Endodermal cell (in vitro differentiated cells): Measurements from ENCODE around the gene SLAMF6. TPM values are rescaled to one million over a fixed set of nuclear protein-coding genes. Genes with fewer than 3 reads are reported as not detected.
"Not testable (repeated sequence)": the region's sequence is repeated elsewhere in the genome, so short reads cannot be mapped to it uniquely, and the experiment has no call there.

Experiments
- DNase-seq: peaks from one replicate; pipeline ENCODE4 v3.0.0-alpha.2; 2017
- H3K27ac ChIP-seq: 2 replicates; pipeline ENCODE4 v1.5.1; 2013; ENCODE audit warnings: mild to moderate bottlenecking, low read depth, low read length, moderate library complexity
- H3K27me3 ChIP-seq: 2 replicates; pipeline ENCODE4 v1.6.1; 2013; ENCODE audit warnings: mild to moderate bottlenecking, low read length, moderate library complexity; ENCODE audit not compliant: insufficient read depth, control insufficient read depth, poor library complexity, severe bottlenecking
- H3K36me3 ChIP-seq: 2 replicates; pipeline ENCODE4 v1.7.0; 2013; ENCODE audit warnings: mild to moderate bottlenecking, low read length, moderate library complexity; ENCODE audit not compliant: control insufficient read depth, insufficient read depth
- H3K4me1 ChIP-seq: one replicate; pipeline ENCODE4 v1.7.0; 2013; ENCODE audit warnings: low read length; ENCODE audit not compliant: control insufficient read depth, insufficient read depth
- H3K4me3 ChIP-seq: 2 replicates; pipeline ENCODE4 v1.5.1; 2013; ENCODE audit warnings: mild to moderate bottlenecking, low read length, moderate library complexity
- H3K9ac ChIP-seq: 2 replicates; pipeline ENCODE4 v1.6.1; 2013; ENCODE audit warnings: mild to moderate bottlenecking, low read length, moderate library complexity; ENCODE audit not compliant: poor library complexity, severe bottlenecking; ENCODE audit errors: extremely low read depth
- H3K9me3 ChIP-seq: 2 replicates; pipeline ENCODE4 v1.6.1; 2013; ENCODE audit warnings: mild to moderate bottlenecking, low read length, moderate library complexity; ENCODE audit not compliant: control insufficient read depth
- H3K27ac Mint-ChIP-seq: 2 replicates; pipeline ENCODE4 v1.8.0; 2020; ENCODE audit warnings: mixed read lengths
- H3K27me3 Mint-ChIP-seq: 2 replicates; pipeline ENCODE4 v1.8.0; 2021; ENCODE audit warnings: mild to moderate bottlenecking, mixed read lengths; ENCODE audit not compliant: insufficient read depth
- H3K36me3 Mint-ChIP-seq: 2 replicates; pipeline ENCODE4 v1.8.0; 2020; ENCODE audit warnings: low read depth, mixed read lengths
- H3K4me1 Mint-ChIP-seq: 2 replicates; pipeline ENCODE4 v1.8.0; 2020; ENCODE audit warnings: mixed read lengths
- H3K4me3 Mint-ChIP-seq: 2 replicates; pipeline ENCODE4 v1.8.0; 2020; ENCODE audit warnings: mild to moderate bottlenecking, moderate library complexity, mixed read lengths
- H3K9me3 Mint-ChIP-seq: 2 replicates; pipeline ENCODE4 v1.8.0; 2020; ENCODE audit warnings: mild to moderate bottlenecking, mixed read lengths
- CTCF ChIP-seq: fragments of 200-600 bp; sonication (generic); conservative IDR thresholded peaks from 2 replicates; pipeline ENCODE4 v1.5.0; 2021; ENCODE audit warnings: antibody characterized with exemption, mild to moderate bottlenecking
- WGBS, 2 experiments: methylation state at CpG; one replicate each; pipeline versions ENCODE4 v1.1.5 to v1.1.7; 2013; ENCODE audit warnings: missing lambda C conversion rate in 2 of 2, mixed read lengths in 1 of 2; ENCODE audit not compliant: insufficient coverage in 1 of 2, insufficient read length in 1 of 2; 5-methylcytosine and 5-hydroxymethylcytosine counted together
- total RNA-seq, 2 donors: library from RNA; stranded (reverse); fragmentation: NEBNext Ultra II Directional in 1 of 2; extraction: Animal tissue kit (Norgen Biotek cat#: 25700) in 1 of 2; gene quantifications; 2 replicates in 1 of 2; 3 replicates in 1 of 2; pipeline ENCODE4 v1.2.1, GENCODE V29; 2021

Gene SLAMF6
- total RNA-seq, 2 donors from 2014 or later, result not detected

DNA sequence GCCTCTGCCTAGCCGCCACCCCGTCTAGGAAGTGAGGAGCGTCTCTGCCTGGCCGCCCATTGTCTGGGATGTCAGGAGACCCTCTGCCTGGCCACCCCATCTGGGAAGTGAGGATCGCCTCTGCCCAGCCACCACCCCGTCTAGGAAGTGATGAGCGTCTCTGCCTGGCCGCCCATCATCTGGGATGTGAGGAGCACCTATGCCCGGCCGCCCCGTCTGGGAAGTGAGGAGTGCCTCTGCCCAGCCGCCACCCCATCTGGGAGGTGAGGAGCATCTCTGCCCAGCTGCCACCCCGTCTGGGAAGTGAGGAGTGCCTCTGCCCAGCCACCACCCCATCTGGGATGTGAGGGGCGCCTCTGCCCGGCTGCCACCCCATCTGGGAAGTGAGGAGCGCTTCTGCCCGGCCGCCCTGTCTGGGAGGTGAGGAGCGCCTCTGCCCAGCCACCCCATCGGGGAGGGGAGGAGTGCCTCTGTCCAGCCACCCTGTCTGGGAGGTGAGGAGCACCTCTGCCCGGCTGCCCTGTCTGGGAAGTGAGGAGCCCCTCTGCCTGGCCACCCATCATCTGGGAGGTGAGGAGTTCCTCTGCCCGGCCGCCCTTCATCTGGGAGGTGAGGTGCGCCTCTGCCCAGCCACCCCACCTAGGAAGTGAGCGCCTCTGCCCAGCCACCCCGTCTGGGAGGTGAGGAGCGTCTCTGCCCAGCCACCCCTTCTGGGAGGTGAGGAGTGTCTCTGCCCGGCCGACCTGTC, 8.9 kb upstream of the SLAMF6 start:
- not testable (repeated sequence) for H3K36me3 ChIP-seq, H3K4me3 Mint-ChIP-seq, H3K4me1 ChIP-seq, H3K36me3 Mint-ChIP-seq, H3K27ac Mint-ChIP-seq, H3K9ac ChIP-seq, H3K27me3 ChIP-seq, H3K4me1 Mint-ChIP-seq, DNase-seq, H3K27me3 Mint-ChIP-seq, H3K27ac ChIP-seq, H3K4me3 ChIP-seq
- H3K9me3 Mint-ChIP-seq, result peaks cover 70% of the 10 kb centered on the region
- peaks cover 60% of the 10 kb centered on the region for H3K9me3 ChIP-seq
- WGBS, 2 experiments, result 91 to 92% methylated on average over 12 to 29 of the region's 29 CpGs

DNA sequence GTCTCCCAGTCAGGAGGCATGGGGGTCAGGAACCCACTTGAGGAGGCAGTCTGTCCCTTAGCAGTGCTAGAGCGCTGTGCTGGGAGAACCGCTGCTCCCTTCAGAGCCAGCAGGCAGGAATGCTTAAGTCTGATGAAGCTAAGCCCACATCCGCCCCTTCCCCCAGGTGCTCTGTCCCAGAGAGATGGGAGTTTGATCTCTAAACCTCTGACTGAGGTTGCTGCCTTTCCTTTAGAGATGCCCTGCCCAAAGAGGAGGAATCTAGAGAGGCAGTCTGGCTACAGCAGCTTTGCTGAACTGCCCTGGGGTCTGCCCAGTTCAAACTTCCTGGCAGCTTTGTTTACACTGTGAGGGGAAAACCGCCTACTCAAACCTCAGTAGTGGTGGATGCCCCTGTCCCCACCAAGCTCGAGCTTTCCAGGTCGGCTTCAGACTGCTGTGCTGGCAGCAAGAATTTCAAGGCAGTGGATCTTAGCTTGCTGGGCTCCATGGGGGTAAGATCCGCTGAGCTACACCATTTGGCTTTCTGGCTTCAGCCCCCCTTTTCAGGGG, 6.4 kb upstream of the SLAMF6 start:
- peaks cover 45% of the 10 kb centered on the region for H3K9me3 ChIP-seq
- H3K9me3 Mint-ChIP-seq, result peaks cover 65% of the 10 kb centered on the region
- not testable (repeated sequence) for H3K4me1 Mint-ChIP-seq, H3K27ac Mint-ChIP-seq, H3K27me3 ChIP-seq, H3K36me3 Mint-ChIP-seq, H3K27ac ChIP-seq, H3K27me3 Mint-ChIP-seq, H3K4me3 Mint-ChIP-seq, H3K4me3 ChIP-seq, DNase-seq, H3K9ac ChIP-seq, H3K4me1 ChIP-seq, H3K36me3 ChIP-seq
- WGBS, 2 experiments, result 87% methylated on average over 5 to 7 of the region's 7 CpGs

GRCh38 chr1:160523789-160524188, 734 bp upstream of the SLAMF6 start:
- H3K36me3 Mint-ChIP-seq, H3K9ac ChIP-seq, H3K36me3 ChIP-seq, H3K27ac ChIP-seq, H3K4me3 ChIP-seq, H3K27ac Mint-ChIP-seq, H3K27me3 Mint-ChIP-seq, H3K27me3 ChIP-seq, H3K4me1 Mint-ChIP-seq, DNase-seq, H3K4me3 Mint-ChIP-seq, H3K4me1 ChIP-seq: not testable (repeated sequence)
- H3K9me3 ChIP-seq, result peaks cover 22% of the 10 kb centered on the region
- peaks cover 26% of the 10 kb centered on the region for H3K9me3 Mint-ChIP-seq
- 93 to 100% methylated on average over 1 to 2 of the region's 2 CpGs for WGBS, 2 experiments

DNA sequence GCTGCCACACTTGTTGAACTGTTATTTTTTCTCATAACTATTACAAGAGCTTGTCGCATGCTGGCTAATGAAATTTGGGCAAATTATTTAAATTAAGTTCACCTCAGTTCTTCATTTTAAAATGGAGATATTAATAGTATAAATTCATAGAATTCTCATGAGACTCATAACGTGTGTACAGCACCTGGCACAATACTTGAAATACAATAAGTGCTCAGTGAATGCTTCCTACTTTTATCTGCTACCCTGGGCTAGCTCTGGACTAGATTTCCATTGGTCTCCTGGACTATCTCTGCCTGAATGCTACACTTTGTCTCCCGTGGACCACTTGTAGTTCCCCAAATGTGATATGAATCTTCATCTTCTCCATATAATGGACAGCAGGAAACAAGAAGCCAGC, 919 bp downstream of the SLAMF6 start:
- Histone ChIP-seq H3K9ac (no peak overlapping the region), H3K36me3 (no peaks in the 10 kb centered on the region), H3K4me3 (no peak overlapping the region), H3K27me3 (no peaks in the 10 kb centered on the region), H3K4me1 (no peaks in the 10 kb centered on the region), H3K27ac (no peak overlapping the region), H3K9me3 (peaks cover 12% of the 10 kb centered on the region)
- H3K27ac Mint-ChIP-seq, result no peak overlapping the region
- H3K27me3 Mint-ChIP-seq, result no peaks in the 10 kb centered on the region
- H3K4me1 Mint-ChIP-seq, result peaks cover 6% of the 10 kb centered on the region
- DNase-seq, result no peak
- H3K9me3 Mint-ChIP-seq, result peaks cover 28% of the 10 kb centered on the region
- WGBS, 2 experiments, result 82 to 100% methylated on average over 1 to 2 of the region's 3 CpGs
- no peaks in the 10 kb centered on the region for H3K36me3 Mint-ChIP-seq
- no peak overlapping the region for H3K4me3 Mint-ChIP-seq
- TF ChIP-seq CTCF, result no peak
